Stimulated activated CD4-positive, alpha-beta T cell treated with anti-CD3 and anti-CD28 coated beads, Interleukin-1b, Interleukin-23, amount 100 ng/mL, for 4 hours (primary cell): ENCODE results near the gene CRYM.

ENCODE experiments used
- DNase-seq, 2 donors: peaks; one replicate each; pipeline ENCODE4 v3.0.0-alpha.2; 2020; ENCODE audit warnings: low read depth in 2 of 2

Gene CRYM

GRCh38 chr16:21244518-21245215 is 33.4 kb downstream of the CRYM start:
- no peak for DNase-seq

- DNase-seq, result no peak
These were observed 35.3 kb downstream of the CRYM start for GRCh38 chr16:21242756-21243155.

- DNase-seq, result no peak
These were observed 38.4 kb downstream of the CRYM start for GRCh38 chr16:21239646-21240045.

- DNase-seq, result no peak
These were observed 41.3 kb downstream of the CRYM start for GRCh38 chr16:21236831-21237230.

- DNase-seq, result no peak
These were observed 42.9 kb downstream of the CRYM start for GRCh38 chr16:21235199-21235585.

GRCh38 chr16:21233521-21234150 is 44.5 kb downstream of the CRYM start, which contains the start of gene ANKS4B:
Gene ANKS4B (plus strand): TSS chr16:21233699. CDS start chr16:21233738, 39 bp downstream.
- DNase-seq, result no peak

- no peak for DNase-seq
These were observed 45.0 kb downstream of the CRYM start for GRCh38 chr16:21233045-21233520.

GRCh38 chr16:21228361-21228872 is 49.7 kb downstream of the CRYM start:
- DNase-seq, result no peak

GRCh38 chr16:21227866-21228265 is 50.2 kb downstream of the CRYM start:
- DNase-seq, result no peak

- no peak for DNase-seq
These were observed 51.3 kb downstream of the CRYM start for GRCh38 chr16:21226749-21227148.

GRCh38 chr16:21224800-21225199 is 53.3 kb downstream of the CRYM start:
- DNase-seq, result no peak

- DNase-seq, result no peak
These were observed 54.3 kb downstream of the CRYM start for GRCh38 chr16:21223787-21224186.

- no peak for DNase-seq
These were observed 55.4 kb downstream of the CRYM start for GRCh38 chr16:21222495-21223337.

- no peak for DNase-seq
These were observed 58.5 kb downstream of the CRYM start for GRCh38 chr16:21219551-21219950.

- no peak for DNase-seq
These were observed 59.9 kb downstream of the CRYM start for GRCh38 chr16:21218153-21218552.

GRCh38 chr16:21217121-21217520 is 61.0 kb downstream of the CRYM start:
- no peak for DNase-seq

- no peak for DNase-seq
These were observed 64.0 kb downstream of the CRYM start for GRCh38 chr16:21214086-21214485.

GRCh38 chr16:21211486-21211885 is 66.6 kb downstream of the CRYM start, which contains the start of gene ZP2:
Gene ZP2 (minus strand): TSS chr16:21211574. CDS start chr16:21211547, 27 bp downstream.
- no peak for DNase-seq
